Thyroid gland (tissue), 4 donors: ENCODE results near the gene ARID2. TPM values are rescaled to one million over a fixed set of nuclear protein-coding genes. Genes with fewer than 3 reads are reported as not detected.

ENCODE experiments used
- DNase-seq, 2 donors: peaks; one replicate each; pipeline ENCODE4 v3.0.0-alpha.2; 2019
- H3K27ac ChIP-seq, 3 donors: fragments of 200-600 bp; sonication (generic); 1 replicate in 2 of 3; 2 replicates in 1 of 3; pipeline ENCODE4 v1.5.1; 2016 to 2019; ENCODE audit warnings: mild to moderate bottlenecking in 1 of 3, moderate library complexity in 1 of 3
- H3K27me3 ChIP-seq: fragments of 200-600 bp; sonication (generic); one replicate; pipeline ENCODE4 v1.5.1; 2019
- H3K36me3 ChIP-seq, 2 donors: fragments of 200-600 bp; sonication (generic); one replicate each; pipeline ENCODE4 v1.5.1; 2016 to 2019
- H3K4me1 ChIP-seq, 2 donors: fragments of 200-600 bp; sonication (generic); one replicate each; pipeline ENCODE4 v1.5.1; 2017 to 2019
- H3K4me3 ChIP-seq, 3 donors: fragments of 200-600 bp; sonication (generic); replicated peaks in 1 of 3; 1 replicate in 2 of 3; 2 replicates in 1 of 3; pipeline ENCODE4 v1.5.1; 2016; ENCODE audit warnings: mild to moderate bottlenecking in 1 of 3
- H3K9me3 ChIP-seq: fragments of 200-600 bp; sonication (generic); one replicate; pipeline ENCODE4 v1.5.1; 2017
- CTCF ChIP-seq, 6 experiments: fragments of 200-600 bp in 3 of 6; fragments of 450-650 bp in 3 of 6; sonication (generic) in 3 of 6; IDR thresholded peaks; one replicate each; pipeline ENCODE4 v1.5.1; 2016 to 2019; ENCODE audit warnings: antibody characterized with exemption in 6 of 6, mild to moderate bottlenecking in 2 of 6, inconsistent platforms in 1 of 6, moderate library complexity in 1 of 6
- POLR2A ChIP-seq, 2 donors: fragments of 450-650 bp; IDR thresholded peaks; one replicate each; pipeline ENCODE4 v1.6.1; 2017; ENCODE audit warnings: antibody characterized with exemption in 2 of 2, mild to moderate bottlenecking in 2 of 2, moderate library complexity in 1 of 2
- WGBS, 2 donors: methylation state at CpG; one replicate each; pipeline ENCODE4 v1.1.5; 2017; 5-methylcytosine and 5-hydroxymethylcytosine counted together
- intact Hi-C: fragments of 100-400 bp; cut with DNase I; formaldehyde crosslinking; loops from one replicate; pipeline ENCODE4 v1.15.1; 2023
- total RNA-seq, 4 donors: library from RNA; depleted of rRNA; stranded (reverse); fragments of >200 nt; gene quantifications; one replicate each; pipeline ENCODE4 v1.2.3, GENCODE V29; 2016

The ARID2 gene
- total RNA-seq, 4 donors from 2014 or later, result 44.7 to 69.2 (median 50.6) TPM

DNA sequence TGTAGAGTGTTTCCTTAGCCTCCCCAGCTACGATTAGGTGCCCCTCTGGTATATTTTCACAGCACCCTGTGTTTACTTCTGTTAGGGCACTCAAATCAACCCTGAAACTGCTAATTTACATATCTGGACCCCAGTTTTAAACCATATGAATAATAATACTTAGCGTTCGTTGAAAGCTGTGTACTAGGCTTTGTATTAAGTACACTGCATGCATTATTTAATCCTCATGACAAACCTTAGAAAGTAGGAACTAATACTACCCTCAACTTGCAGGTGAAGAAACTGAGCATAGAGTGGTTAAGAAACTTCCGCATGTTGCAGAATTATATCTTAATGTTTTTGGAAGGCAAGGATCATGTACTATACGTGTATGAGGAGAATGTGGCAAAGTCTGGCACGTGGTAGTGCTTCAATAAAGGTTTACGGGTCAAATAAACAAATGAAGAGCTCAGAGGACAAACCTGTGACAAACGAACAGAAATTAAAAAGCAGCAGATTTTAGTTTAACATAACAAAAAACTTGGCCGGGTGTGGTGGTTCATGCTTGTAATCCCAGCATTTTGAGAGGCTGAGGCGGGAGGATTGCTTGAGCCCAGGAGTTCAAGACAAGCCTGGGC, 22.2 kb upstream of the ARID2 start:
- H3K36me3 ChIP-seq, result no peaks in the 10 kb centered on the region
- intact Hi-C loops, result no loop called here
- H3K4me1 ChIP-seq, result no peaks in the 10 kb centered on the region
- H3K27me3 ChIP-seq, result no peaks in the 10 kb centered on the region
- 80 to 90% methylated on average over 10 of the region's 10 CpGs for WGBS, 2 donors
- H3K9me3 ChIP-seq, result no peaks in the 10 kb centered on the region
- no peak overlapping the region for H3K27ac ChIP-seq
- no peak for DNase-seq
- no peak for TF ChIP-seq CTCF (IDR thresholded peaks at IDR 0.05)
- no peak for TF ChIP-seq POLR2A (IDR thresholded peaks at IDR 0.05)
- no peak overlapping the region for H3K4me3 ChIP-seq

GRCh38 chr12:45708363-45708762, 21.1 kb upstream of the ARID2 start:
- intact Hi-C loops, result no loop called here
- H3K36me3 ChIP-seq, result no peaks in the 10 kb centered on the region
- no peaks in the 10 kb centered on the region for H3K27me3 ChIP-seq
- H3K9me3 ChIP-seq, result no peaks in the 10 kb centered on the region
- TF ChIP-seq CTCF (IDR thresholded peaks at IDR 0.05) (no peak), POLR2A (IDR thresholded peaks at IDR 0.05) (no peak)
- no peaks in the 10 kb centered on the region for H3K4me1 ChIP-seq
- H3K4me3 ChIP-seq, result no peak overlapping the region
- H3K27ac ChIP-seq, result no peak overlapping the region
- DNase-seq, result no peak

DNA sequence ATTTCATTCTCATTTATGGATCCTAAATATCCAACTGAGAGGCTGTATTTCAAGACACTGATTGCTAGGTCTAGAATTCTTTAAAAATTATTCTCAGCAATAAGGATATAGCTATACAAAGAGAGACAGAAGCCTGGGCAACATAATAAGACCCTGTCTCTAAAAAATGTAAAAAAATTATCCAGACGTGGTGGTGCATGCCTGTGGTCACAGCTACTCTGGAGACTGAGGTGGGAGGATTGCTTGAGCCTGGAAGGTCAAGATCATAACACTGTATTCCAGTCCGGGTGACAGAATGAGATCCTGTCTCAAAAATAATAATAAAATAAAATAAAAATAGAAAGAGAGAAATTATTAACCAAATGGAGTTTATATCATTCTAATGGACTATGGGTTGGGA, 20.6 kb upstream of the ARID2 start:
- intact Hi-C loops, result no loop called here
- 83 to 87% methylated on average over 2 of the region's 2 CpGs for WGBS, 2 donors
- H3K36me3 ChIP-seq, result no peaks in the 10 kb centered on the region
- no peak overlapping the region for H3K27ac ChIP-seq
- no peak for DNase-seq
- no peaks in the 10 kb centered on the region for H3K9me3 ChIP-seq
- H3K27me3 ChIP-seq, result no peaks in the 10 kb centered on the region
- TF ChIP-seq CTCF (IDR thresholded peaks at IDR 0.05), result no peak
- TF ChIP-seq POLR2A (IDR thresholded peaks at IDR 0.05), result no peak
- H3K4me1 ChIP-seq, result no peaks in the 10 kb centered on the region
- no peak overlapping the region for H3K4me3 ChIP-seq

- no peak for DNase-seq
- Histone ChIP-seq H3K9me3 (no peaks in the 10 kb centered on the region), H3K27me3 (no peaks in the 10 kb centered on the region), H3K4me1 (no peaks in the 10 kb centered on the region), H3K27ac (no peak overlapping the region), H3K4me3 (no peak overlapping the region), H3K36me3 (no peaks in the 10 kb centered on the region)
- intact Hi-C loops, result no loop called here
- WGBS, 2 donors, result 93 to 94% methylated on average over 4 of the region's 4 CpGs
- TF ChIP-seq CTCF (IDR thresholded peaks at IDR 0.05) (no peak), POLR2A (IDR thresholded peaks at IDR 0.05) (no peak)
Measured at GRCh38 chr12:45712319-45712718, 17.2 kb upstream of the ARID2 start.

GRCh38 chr12:45713078-45713477, 16.4 kb upstream of the ARID2 start:
- H3K27me3 ChIP-seq, result no peaks in the 10 kb centered on the region
- H3K9me3 ChIP-seq, result no peaks in the 10 kb centered on the region
- no peak for TF ChIP-seq POLR2A (IDR thresholded peaks at IDR 0.05)
- no peak for TF ChIP-seq CTCF (IDR thresholded peaks at IDR 0.05)
- no peak overlapping the region for H3K27ac ChIP-seq
- intact Hi-C loops, result no loop called here
- WGBS, 2 donors, result 96 to 98% methylated on average over 2 of the region's 2 CpGs
- no peak for DNase-seq
- no peaks in the 10 kb centered on the region for H3K36me3 ChIP-seq
- H3K4me1 ChIP-seq, result no peaks in the 10 kb centered on the region
- no peak overlapping the region for H3K4me3 ChIP-seq
